Epithelial cell of prostate (primary cell): ENCODE results near the gene TMPRSS9.

Source experiments
- DNase-seq: peaks from one replicate; pipeline ENCODE4 v3.0.0-alpha.2; 2011; ENCODE audit warnings: low read depth, low spot score
- H3K27ac ChIP-seq: fragments of 450-650 bp; 2 replicates; pipeline ENCODE4 v1.5.1; 2017; ENCODE audit warnings: mild to moderate bottlenecking

Gene TMPRSS9

DNA sequence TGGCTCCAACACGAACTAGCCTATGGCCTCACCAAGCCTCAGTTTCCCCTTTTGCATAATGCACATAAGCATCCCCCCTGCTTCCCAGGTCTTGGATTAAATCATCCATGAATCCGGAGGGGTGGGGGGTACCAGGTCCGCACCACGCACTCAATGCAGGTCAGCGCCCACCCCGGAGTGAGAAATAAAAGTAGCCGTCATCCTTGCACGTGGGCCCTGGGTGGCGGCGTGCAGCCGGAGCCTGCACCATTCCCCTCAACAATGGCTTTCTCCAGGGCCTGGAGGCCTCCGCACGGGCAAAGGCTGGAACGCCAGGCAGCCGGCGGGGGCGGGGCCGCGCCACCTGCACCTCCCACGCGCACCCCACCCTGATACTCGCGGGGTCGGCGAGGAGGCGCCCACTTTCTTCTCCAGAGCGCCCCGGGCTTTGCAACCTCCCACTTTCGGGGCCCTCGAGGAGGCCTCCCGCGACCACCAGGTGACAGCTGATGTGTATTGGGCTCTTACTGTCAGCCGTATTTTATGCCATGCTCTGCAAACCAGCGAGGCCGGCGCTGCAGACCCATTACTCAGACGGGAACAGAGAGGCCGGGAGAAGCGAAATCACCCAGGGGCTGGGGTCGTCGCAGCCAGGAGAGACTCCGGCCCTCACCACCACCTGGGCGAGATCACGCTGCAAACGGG lies 115.1 kb downstream of the TMPRSS9 start:
- H3K27ac ChIP-seq, result peak overlapping the region; percentile 90
- no peak for DNase-seq
